DMS 273 (cell line): Measurements from ENCODE around the gene ZNF316.
A peak's percentile ranks its signal among the peaks of the same experiment; 100 is the strongest.
"Not testable (repeated sequence)": the region's sequence is repeated elsewhere in the genome, so short reads cannot be mapped to it uniquely, and the experiment has no call there.

Experiments
- DNase-seq: peaks from one replicate; lab custom pipeline; 2025; ENCODE audit not compliant: unreplicated experiment; lab: John Stamatoyannopoulos, UW

Gene ZNF316

DNA sequence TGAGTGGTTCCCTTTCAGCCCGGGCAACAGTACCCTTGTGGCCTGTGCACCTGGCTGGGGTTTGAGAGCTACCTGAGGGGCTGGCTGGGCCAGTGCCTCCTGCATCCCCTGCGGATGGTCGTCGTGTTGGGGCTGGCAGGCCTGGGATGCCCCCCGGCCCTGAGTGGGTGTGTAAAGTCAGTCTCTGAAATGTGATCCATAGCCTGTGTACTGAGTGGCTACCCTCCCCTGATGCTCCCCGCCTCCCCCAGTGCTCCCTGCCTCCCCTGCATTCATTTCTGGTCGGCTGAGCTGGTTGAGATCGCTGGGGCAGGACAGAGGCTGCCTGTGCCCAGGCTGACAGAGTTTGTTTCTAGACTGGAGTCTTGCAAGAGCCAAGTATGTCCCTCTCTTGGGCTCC lies 9.3 kb downstream of the ZNF316 start:
- no peak for DNase-seq

DNA sequence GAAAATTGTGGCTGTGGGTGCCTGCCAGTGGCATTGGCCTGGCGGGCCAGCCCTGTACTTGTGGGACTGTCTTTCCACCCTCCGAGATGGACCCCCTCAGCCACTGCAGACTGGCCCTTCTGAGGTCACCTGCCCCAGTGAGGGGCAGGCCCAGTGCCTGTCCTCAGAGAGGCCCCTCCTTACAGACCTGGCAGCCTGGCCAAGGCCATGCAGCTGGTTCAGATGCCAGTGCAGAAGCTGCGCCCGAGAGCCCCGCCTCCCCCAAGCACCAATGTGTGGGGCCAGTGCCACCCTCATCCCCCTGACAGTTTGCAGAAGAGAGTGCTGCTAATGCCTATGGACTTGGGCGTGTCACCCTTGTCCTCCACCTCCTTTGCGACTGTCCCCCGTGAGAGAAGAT lies 10.0 kb downstream of the ZNF316 start:
- DNase-seq = no peak

DNA sequence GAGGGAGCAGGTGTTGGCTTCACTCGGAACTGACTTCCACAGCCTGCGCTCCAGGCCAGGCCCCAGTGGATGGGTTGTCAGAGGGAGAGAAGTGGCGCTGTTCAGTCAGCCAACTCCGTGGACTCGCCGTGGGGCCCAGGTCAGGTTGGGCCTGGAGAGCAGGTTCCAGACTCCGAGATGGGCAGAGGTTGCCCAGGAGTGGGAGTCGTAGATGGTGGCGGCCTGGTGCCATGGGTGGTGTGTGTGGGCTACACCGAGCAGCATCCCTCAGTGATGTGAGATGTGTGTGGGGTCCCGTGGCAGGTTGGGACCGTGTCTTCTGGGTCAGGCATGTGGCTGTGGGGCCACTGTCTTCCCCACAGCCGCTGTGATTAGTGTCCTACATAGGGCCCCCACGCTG lies 10.4 kb downstream of the ZNF316 start:
- no peak for DNase-seq

DNA sequence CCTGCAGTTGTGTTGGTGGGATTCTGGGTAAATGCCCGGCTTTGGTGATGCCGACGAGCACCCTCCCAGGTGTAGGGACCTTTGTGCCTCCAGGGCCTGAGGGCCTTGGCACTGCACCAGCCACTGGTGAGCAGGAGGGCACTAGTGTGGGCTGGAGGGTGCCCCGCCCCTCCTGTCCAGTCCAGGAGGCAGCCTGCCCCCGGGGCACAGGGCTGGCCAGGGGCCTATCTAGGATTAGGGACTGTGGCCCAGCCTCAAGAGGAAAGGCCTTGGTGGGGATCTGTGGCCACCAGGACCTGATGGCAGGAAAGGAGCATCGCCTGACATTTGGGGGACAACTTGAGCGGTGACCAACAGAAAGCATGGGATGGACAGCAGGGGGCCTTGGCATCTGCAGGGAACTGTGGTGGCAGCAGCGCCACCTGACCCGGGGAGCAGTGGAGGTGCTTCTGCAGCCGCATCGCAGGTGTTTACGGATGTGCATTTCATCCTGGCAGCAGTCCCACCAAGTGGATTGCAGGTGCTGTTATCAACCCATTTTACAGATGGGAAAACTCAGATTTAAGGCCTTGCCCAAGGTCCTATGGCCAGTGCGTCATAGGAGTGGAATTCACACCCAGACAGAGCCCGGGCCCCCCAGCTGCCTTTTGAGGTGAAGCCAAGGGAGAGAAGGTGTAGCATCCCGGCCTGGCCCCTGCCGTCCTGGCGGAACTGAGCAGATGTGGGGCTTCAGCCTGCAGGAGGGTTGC lies 11.1 kb downstream of the ZNF316 start:
- DNase-seq = no peak

DNA sequence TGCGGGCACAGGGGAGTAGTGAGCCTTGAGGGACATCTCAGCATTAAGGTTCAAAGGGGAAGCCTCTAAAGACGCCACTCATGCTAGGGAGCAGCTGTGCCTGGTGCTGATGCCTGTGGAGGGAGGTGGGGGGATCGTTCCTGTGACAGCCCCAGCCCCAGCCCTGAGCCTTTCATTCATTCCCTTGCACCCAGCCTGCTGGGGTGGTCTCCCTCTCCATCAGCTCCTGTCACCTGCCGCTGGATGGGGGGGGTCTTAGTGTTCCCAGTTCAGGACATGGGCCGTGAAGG lies 11.6 kb downstream of the ZNF316 start:
- no peak for DNase-seq

DNA sequence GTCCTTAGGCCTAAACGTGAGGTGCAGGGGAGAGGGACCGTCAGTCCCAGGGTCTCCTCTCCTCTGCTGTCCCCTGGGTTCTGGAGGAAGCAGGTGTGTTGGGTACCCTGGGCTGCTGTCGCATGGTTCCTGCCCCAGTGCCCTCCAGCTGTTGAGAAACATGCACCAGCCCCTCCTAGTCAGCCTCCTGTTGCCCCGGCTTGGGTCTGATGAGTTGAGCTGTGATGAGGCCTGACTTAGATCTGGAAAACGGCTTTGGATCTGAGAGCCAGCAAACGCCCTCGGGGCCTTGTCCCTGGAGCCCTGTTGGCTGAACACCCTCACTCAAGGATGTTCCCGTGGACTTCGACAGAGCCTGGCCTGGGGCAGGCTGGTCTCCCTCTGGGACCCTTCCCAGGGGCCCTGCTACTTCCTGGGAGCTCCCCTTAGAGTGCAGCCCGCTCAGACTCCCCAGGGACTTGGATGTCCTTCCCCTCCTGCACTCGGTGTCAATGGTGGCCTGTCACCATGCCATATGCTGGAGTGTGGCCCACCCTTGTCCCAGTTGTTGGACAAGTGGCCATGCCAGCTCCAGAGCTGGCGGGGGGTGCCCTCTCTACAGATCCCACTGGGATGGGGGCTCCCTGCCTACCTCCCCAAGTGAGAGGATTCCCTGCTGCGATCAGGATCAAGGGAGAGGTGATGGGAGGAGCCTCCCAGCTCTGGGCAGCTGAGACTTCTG lies 12.3 kb downstream of the ZNF316 start:
- DNase-seq = no peak

DNA sequence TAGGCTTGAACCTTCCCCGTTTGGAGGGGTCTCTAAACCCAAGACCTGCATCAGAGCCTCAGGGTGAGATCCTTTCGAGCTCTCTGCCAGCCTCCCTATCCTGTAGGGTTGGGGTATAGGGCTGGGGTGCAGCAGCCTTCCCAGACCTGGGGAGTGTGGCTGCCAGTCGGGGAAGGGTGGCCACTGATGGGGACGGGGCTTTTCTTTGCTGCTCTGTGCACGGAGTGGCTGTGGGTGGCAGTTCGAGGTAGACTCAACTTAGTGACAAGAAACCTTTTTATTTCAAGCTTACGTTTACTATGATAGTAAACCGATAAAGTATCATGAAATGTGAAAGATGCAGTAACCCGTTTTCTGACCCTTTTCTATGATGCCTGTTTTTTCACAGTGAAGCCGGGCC lies 13.0 kb downstream of the ZNF316 start:
- DNase-seq = no peak

DNA sequence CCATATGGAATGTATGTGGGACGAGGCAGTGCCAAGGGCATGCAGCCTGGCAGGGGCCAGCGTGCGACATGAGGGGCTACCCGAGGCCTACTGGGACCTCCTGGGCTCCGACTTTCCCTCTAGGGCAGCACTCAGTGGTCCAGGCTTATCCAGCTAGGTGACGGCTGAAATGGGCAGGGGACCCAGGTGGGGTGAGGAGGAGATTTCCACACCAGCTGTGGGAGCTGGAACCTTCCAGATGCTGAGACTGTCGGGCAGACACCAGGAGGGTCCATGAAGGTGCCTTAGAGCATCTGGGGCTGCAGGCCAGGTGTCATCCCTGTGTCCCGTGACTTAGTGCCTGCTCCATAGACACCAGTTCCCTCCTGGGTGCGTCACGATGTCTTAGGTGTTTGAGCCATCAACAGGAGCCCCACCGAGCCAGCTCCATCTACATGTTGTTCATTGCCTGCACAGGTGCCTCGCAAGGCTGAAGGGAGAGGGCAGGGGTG lies 13.4 kb downstream of the ZNF316 start:
- no peak for DNase-seq

DNA sequence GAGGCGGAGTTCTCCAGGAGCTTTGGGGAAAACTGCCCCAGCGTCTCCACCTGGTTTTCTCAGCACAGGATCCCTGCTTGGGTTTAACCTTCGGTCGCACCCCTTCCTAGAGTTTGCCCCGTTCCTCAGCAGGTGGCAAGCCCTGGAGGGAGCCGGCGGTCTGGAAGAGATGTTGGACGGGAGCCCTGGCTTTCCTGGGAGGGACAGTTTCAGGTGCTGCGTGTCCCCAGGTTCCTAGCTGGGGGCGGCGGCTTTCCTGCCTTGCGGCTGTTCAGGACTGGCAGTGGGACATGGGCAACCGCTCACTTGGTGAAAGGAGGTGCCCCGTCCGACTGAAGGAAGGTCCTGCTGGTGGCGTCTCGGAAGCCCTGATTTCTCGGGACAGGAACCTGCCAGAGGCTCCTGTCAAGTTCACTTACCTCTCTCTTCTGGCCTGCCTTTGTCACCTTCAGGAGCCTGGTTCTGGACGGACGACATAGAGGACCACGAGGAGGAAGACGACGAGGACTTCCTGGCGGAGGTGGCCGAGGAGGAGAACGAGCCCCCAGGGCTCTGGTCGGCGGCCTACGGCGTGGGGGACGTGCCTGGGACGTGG lies 14.8 kb downstream of the ZNF316 start:
- no peak for DNase-seq

DNA sequence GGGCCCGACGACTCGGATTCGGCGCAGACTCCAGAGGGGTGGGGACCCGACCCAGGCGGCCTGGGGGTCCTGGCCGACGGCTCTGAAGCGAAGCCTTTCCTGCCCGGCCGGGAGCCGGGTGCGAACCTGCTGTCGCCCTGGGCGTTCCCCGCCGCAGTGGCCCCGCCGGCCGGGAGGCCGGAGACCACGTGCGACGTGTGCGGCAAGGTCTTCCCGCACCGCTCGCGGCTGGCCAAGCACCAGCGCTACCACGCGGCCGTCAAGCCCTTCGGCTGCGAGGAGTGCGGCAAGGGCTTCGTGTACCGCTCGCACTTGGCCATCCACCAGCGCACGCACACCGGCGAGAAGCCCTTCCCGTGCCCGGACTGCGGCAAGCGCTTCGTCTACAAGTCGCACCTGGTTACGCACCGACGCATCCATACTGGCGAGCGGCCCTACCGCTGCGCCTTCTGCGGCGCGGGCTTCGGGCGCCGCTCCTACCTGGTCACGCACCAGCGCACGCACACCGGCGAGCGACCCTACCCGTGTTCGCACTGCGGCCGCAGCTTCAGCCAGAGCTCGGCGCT lies 15.4 kb downstream of the ZNF316 start:
- no peak for DNase-seq

DNA sequence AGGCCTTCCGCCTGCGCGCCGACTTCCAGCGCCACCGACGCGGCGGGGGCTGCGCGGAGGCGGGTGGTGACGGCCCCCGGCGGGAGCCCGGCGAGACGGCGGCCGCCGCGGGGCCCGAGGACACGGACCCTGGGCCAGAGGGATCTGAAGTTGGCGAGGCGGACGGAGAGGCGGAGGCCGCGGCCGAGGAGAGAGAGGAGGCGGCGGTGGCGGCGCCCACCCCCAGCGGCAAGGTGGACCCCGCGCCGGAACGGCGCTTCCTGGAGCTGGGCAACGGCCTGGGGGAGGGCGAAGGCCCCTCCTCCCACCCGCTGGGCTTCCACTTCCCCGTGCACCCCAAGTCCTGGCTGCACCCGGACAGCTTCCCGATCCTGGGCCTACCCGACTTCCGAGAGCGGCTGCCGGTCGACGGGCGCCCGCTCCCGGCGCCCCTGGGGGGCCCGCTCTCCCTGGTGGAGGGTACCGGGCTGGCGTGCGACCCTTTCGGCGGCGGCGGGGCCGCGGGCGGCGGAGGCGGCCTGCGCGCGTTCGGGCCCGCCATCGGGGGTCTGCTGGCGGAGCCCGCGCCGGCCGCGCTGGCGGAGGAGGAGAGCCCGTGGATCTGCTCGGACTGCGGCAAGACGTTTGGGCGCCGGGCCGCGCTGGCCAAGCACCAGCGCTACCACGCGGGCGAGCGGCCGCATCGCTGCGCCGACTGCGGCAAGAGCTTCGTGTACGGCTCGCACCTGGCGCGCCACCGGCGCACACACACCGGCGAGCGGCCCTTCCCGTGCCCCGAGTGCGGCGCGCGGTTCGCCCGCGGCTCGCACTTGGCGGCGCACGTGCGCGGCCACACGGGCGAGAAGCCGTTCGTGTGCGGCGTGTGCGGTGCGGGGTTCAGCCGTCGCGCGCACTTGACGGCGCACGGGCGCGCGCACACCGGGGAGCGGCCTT lies 16.2 kb downstream of the ZNF316 start:
- DNase-seq = no peak

DNA sequence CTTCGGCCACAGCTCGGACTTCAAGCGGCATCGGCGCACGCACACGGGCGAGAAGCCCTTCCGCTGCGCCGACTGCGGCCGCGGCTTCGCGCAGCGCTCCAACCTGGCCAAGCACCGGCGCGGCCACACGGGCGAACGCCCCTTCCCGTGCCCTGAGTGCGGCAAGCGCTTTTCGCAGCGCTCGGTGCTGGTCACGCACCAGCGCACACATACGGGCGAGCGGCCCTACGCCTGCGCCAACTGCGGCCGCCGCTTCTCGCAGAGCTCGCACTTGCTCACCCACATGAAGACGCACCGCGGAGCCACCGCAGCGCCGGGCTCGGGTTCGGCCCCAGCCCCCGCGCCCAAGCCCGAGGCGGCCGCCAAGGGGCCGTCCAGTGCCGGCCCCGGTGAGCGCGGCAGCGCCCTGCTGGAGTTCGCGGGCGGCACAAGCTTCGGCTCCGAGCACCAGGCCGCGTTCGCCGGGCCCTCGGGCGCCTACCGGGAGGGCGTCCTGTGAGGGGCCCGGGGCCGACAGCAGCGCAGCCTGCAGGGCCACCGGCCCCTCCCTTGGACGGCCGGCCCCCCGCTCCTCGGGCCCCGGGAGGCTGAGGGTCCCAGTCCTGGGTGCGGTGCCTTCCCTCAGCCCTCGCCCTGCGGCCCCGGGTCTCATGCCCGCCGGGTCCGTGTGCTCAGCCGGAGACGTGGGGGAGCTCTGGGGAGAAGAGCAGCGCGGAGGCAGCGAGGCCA lies 17.2 kb downstream of the ZNF316 start:
- no peak for DNase-seq

DNA sequence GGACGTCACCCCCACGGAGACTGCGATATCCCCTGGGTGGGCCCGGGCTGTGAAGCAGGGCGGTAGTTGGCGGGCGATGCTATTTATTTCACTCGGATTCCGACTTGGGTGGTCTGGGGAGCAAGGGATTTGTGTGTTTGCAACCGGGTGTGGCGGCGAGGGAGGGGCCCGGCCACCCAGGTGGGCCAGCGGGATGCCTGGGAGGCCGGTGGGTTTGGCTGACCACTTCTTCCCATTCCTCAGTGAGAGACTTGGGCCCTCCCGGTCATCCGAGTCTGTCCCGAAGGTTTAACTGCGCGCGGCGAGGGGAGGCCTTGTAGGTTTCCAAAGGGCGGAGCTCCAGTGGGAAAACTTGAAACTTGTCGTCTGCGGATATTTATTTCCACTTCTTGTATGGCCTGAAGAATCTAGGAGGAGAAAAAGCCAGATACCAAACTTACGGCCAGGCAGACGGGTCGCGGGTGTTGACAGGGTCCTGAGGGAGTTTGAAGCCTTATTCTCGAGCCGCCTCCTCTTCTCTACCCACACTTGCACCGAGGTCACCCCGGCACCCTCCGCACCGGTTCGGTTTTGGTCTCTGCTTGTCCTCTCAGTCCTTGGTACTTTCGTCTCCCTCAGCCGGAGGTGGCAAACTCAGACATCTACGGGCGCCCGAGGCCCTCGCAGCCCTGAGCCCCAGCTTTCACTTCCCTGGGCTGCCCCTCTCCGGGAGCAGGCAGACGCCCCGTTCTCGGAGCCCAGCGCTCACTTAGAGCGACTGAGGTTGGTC lies 17.9 kb downstream of the ZNF316 start:
- no peak for DNase-seq

DNA sequence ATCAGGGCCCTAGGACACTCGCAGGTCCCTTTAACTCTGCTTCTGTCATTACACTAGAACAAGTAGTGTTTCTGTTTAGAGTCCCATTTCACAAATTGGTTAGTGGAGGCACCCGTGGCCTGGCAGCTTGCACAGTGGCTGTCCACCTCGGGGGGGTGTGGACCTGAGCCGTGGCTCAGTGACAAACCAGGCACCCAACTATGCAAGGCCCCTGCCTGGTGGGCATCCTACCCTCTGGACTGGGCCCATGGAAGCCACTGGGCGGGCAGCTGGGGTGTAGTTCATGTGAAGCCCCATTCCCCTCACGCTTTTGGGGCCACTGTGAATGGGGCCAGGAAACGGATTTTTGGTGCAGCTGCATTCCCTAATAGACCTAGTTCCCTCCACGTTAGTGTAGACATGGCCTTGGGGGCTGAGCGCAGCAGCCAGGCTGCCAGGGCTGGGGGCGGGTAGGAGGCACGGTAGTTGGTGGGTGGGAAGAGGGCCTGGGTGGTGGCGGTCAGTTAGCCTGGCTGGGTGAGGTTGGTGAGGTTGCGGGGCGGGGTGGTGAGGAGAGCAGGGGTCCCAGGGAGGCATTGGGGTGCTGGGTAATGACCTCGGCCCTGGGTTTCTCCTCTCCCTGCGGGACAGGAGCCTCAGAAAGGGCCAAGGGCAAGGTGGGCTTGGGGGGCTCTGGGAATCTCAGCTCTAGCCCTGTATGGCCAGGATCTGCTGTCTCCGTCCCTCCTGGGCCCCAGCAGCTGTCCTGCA lies 18.7 kb downstream of the ZNF316 start:
- no peak for DNase-seq

DNA sequence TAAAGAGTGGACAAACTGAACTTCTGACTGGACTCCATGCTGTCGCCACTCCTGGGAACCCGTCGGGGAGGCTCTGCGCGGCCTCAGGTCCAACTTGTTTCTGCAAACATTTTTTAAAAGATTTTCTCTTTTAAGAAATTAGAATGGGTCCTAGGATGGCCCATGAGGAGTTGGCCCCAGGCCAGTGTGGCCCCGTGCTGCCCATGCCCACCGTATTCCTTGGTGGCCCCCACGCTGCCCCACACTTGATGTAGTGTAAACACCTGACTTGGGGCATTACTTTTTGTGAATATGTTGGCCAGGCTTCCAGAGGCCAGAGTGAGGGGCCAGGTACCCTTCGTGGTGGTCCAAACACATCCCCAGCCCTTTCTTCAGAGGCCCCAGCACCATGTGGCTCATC lies 19.3 kb downstream of the ZNF316 start:
- DNase-seq = no peak

DNA sequence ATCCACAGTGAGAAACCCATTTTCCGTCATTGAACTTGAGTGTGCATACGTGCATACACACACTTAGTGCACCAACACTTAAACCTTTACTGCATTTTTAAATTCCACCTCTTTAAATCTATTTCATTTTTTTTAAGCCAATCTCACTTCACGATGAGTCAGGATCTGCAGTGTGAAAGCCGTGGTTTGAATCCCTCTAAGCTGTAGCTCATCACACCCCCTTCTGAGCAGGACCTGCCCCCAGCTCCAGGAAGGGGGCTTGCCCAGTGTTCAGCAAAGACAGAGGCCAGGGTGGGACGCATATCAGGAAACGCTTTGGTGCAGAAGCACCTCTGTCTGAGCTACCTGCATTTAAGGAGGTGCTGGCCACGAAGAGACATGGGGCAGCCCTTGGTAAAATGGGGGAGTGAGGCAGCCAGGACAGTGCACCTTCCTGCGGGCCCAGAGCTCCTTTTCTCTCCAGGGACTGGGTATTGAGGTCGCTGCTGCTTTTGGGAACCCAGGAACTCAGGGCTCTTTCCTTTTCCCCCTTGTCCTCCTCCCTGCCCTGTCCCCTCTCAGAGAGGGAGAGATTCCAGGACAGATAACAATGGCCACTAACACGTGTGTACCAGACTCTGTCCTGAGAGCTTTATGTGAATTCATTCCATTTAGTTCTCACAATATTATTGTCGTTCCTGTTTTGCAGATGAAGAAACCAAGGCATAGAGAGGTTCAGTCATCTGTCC lies 21.7 kb downstream of the ZNF316 start:
- DNase-seq = no peak

DNA sequence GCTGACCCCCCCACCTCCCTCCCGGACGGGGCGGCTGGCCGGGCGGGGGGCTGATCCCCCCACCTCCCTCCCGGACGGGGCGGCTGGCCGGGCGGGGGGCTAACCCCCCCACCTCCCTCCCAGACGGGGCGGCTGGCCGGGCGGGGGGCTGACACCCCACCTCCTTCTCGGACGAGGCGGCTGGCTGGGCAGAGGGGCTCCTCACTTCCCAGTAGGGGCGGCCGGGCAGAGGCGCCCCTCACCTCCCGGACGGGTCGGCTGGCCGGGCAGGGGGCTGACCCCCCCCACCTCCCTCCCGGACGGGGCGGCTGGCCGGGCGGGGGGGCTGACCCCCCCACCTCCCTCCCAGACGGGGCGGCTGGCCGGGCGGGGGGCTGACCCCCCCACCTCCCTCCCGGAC lies 33.7 kb downstream of the ZNF316 start:
- DNase-seq = not testable (repeated sequence)

DNA sequence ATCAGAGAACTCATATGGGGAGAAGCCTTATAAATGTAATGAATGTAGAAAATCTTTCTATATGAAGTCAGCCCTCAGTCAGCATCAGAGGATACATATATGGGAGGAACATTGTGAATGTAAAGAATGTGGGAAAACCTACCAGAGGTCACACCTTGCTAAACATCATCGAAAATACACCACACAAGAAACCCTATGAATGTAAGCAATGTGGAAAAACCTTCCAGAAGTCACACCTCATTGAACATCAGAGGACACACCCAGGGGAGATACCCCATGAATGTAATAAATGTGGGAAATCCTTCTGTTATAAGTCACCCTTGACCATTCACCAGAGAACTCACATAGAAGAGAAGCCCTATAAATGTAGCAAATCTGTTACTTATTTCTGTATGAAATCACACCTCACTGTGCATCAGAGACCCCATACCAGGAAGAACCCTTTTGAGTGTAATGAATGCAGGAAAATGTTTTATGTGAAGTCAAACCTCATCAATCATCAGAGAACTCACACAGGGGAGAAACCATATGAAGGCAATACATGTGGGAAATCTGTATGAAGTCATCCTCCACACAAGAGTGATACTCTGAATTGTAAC lies 38.8 kb downstream of the ZNF316 start:
- DNase-seq = peak; percentile 27
